ENCODE results near the gene CNFN.

DNA sequence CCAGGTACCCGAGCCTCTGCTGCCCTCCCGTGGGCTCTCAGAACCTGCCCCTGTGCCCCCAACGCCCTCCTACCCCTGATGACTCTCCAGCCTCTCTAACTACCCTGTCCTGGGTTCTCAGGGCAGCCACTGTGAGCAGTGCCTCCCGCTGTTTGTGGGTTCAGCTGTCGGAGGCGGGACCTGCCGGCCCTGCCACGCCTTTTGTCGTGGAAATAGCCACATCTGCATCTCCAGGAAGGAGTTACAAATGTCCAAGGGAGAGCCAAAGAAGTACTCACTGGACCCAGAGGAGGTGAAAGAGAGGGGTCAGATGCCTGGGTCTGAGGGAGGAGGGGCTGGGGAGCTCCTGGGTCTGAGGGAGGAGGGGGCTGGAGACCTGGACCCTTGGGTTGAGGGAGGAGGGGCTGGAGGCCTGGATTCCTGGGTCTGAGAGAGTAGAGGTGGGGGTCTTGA, 20.0 kb downstream of the CNFN start:
- no peak for TF ChIP-seq POLR2A (IDR thresholded peaks at IDR 0.05; ENCODE audit: low read length)
- TF ChIP-seq GATA1 (IDR thresholded peaks at IDR 0.05; ENCODE audit: low read depth, low read length) = no peak
